Epithelial cell of proximal tubule (primary cell): ENCODE measurements around the gene DTX2. TPM values are rescaled to one million over a fixed set of nuclear protein-coding genes. Genes with fewer than 3 reads are reported as not detected.
"Not testable (repeated sequence)": the region's sequence is repeated elsewhere in the genome, so short reads cannot be mapped to it uniquely, and the experiment has no call there.

Source experiments
- DNase-seq: peaks from one replicate; pipeline ENCODE4 v3.0.0-alpha.2; 2011; ENCODE audit warnings: low read depth
- H3K4me3 ChIP-seq: 2 replicates; pipeline ENCODE4 v1.5.1; 2011; ENCODE audit warnings: low read depth, mild to moderate bottlenecking, low read length
- total RNA-seq: library from RNA; depleted of rRNA; stranded (reverse); fragments of >200 nt; gene quantifications from 2 replicates; pipeline ENCODE4 v1.2.3, GENCODE V29; 2015

DTX2 gene
- total RNA-seq, 1 donor from 2014 or later, result 11.5 TPM

DNA sequence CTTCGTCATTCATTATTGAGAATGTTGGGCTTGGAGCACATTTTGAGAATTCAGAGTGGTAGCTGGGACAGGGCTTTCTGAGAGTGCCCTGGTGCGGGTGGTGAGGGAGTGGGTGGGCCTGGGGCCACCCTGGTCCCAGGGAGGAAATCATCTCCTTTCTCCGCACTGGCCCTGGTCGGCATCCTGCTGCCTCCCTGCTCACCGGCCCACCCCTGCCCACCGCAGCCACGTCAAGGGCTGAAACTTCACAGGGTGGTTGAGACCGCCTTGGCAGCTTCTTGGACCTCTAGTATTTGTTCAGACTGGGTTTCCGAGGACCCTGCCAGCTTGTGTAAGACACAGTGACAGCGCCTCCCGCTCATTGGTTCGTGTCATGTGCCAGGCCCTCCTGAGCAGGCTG, 22.9 kb downstream of the DTX2 start:
- not testable (repeated sequence) for H3K4me3 ChIP-seq, DNase-seq

DNA sequence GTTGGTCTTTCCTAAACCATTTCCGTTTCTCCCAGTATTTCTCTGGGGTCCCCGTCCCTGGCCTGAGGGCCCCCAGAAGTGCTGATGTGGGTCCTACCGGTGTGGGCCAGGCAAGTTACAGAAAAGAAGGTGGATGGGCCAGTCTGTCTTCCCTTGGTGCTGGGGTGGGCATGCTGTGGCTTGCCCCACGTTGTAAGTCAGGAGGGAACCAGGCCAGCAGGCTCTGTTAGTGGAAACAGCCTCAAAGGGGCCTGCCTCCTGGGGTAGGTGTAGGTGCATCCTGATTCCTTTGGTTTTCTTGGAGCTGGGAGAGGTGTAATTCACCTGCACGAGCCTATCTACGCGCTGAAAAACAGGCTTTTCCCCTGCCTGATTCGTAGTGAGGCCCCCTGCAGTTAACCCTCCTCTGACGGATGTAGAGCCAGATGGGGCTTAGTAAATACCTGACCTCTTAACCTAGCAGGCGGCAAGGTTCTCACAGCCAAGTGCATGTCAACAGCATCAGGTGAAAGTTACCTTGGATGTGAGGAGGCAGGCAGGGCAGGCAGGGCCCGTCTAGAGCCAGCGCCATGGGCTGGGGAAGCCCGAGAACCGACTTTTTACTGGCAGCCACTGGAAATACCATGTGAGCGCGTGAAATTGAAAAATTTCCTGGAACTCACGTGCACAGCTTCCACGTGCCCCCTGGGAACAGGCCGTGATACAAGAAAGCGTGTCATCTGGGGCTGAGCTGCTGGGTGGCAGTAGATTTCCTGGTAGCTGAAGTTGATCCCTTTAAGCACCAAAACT, 24.5 kb downstream of the DTX2 start:
- DNase-seq, H3K4me3 ChIP-seq: not testable (repeated sequence)

DNA sequence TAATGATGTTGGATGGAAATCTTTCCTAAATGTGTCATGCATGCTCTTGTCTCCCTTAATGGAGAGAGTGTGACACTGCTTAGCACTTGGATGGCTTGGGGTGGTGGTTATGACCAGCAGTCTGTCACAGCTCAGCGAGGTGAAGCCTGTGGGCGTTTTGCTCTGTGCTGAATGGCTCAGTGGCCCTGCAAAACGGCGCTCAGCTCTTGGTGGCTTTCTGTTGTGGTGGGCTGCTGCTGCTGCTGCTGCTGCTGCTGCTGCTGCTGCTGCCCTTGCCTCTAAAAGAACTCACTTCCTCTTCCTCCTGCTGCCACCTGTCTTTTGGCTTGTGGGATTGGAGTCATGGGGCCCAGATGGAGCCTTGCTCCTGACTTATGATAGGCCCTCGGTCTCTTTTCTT, 25.1 kb downstream of the DTX2 start:
- not testable (repeated sequence) for DNase-seq, H3K4me3 ChIP-seq

DNA sequence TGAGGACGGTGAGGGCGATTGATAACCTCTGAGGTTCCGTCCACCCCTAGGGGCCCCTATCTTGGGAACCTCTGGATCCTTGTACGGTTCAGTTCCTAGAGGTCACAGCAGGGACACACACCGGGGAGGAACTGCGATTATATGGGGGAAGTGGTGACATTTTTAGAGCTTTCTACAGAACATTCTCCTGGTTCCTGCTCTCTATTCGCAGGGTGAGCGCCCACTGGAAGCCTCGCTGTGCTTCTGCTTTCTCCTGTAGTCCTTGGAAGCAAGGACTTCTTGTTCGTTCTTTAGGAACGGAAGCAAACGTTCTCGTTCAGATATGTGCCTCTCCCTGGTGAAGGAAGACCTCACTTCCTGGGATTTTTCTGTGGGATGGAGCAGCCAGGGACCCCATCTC, 26.5 kb downstream of the DTX2 start:
- DNase-seq, H3K4me3 ChIP-seq: not testable (repeated sequence)

DNA sequence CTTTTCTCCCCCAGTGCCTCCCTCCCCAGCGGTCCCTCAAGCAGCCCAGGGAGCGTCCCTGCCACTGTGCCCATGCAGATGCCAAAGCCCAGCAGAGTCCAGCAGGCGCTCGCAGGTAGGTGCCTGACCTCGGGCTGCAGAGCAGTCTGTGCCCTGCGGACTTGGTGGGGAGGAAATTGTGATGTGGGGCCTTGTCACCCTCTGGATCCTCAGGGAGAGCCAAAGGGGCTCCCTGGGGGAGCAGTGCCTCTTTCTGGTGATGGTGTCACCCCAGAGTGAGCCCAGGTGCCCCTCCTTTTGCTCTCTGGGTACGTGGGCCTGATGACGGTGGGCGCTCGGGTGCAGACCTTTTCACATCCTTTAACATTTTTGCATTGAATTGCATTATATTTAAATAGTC, 30.6 kb downstream of the DTX2 start:
- not testable (repeated sequence) for DNase-seq, H3K4me3 ChIP-seq

DNA sequence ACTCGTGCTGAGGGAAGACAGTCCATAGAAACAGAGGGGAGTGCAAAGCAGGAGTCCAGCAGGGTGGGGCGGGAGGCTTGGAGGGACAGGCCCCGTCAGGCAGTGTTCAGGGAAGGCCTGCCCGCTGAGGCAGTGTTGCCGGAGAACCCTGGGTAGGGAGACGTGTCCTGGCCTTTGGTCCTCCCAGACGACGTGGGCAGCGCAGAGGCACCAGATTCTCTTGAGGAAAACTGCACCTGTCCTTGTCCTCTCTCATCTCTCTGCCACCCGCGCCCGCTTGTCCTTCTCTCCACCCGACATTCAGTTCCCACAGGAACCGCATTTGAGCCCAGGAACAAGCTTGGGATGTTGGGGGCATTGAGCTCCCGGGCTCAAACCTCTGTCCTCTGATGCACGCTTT, 34.2 kb downstream of the DTX2 start:
- DNase-seq, H3K4me3 ChIP-seq: not testable (repeated sequence)

DNA sequence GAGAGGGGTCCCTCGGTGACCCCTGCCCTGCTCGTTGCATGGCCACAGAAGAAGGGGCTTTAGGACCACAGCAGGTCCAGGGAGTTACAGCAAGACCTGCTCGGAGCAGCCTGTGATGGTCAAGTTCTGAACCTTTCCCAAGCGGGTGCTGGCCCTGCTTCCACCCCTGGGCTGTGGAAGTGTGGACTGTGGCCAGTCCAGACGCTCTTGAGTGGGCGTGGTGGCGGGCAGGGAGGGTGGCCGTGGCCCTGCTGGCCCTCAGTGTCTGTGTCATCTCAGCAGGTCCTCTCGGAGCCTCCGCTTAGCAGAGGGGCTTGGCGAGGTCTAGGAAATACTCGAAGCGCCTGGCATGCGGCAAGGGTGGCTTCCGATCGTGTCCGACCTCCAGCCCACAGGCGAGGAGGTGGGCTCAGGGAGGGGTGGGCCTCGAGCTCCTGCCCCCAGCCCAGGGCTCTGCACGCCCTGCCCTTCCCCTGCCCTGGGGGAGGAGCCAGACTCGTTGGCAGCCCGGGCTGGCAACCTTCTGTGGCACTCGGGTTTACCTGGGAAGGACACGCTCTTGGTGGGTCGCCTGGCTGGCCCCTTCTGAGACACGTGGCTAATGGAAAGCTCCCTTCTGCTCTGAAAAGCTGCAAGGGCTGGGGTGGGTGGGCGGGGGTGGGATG, 36.5 kb downstream of the DTX2 start:
- DNase-seq, H3K4me3 ChIP-seq: not testable (repeated sequence)

DNA sequence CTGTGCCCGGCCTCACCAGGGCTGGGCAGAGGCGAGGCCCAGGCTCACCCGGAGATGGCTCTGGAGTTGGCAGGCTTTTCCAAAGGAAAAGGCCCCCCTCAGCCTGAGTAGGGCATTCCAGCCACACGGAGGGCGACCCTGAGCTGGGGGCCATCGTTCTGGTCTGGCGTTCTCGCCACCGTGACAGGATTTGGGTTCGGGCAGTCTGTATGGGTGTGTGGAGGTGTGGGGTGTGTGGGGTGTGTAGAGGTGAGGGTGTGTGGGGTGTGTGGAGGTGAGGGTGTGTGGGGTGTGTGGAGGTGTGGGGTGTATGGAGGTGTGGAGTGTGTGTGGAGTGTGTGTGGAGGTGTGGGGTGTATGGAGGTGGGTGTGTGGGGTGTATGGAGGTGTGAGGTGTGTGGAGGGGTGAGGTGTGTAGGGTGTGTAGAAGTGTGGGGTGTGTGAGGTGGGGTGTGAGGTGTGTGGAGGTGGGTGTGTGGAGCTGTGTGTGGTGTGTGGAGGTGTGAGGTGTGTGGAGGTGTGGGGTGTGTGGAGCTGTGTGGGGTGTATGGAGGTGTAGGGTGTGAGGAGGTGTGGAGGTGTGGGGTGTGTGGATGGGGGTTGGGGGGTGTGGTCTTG, 37.2 kb downstream of the DTX2 start:
- H3K4me3 ChIP-seq, DNase-seq: not testable (repeated sequence)

DNA sequence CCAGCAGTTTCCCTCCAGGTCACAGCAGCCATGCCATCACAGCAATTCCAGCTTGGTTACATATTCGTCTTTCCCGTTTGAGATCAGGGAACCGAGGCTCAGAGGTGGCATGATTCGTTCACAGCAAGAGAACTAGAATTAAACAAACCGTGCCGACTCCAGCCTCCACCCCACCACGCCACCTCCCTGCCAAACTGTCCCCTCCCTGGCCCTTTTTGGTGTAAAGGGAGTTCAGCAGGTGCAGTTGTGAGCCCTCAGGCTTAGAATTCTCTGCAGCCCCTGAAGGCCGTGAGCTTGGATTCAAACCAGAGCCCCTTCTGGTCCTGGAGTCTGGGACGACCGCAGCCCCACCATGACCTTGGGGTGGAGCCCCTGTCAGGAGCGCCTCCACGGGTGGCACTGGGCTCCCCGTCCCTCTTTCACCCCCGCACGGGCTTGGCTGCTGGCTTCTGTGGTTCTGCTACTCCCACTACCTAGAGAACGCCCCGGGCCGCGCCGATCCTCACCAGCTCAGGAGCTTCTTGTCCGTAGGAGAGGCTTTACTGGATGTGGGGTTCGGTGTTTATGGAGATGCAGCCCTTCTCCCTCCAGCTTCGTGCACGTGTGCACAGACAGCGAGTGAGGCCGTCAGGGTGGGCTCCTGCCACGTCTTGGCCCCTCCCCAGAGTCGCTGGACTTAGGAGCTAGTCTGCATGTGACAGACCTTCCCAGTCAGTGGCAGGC, 37.9 kb downstream of the DTX2 start:
- H3K4me3 ChIP-seq, DNase-seq: not testable (repeated sequence)

DNA sequence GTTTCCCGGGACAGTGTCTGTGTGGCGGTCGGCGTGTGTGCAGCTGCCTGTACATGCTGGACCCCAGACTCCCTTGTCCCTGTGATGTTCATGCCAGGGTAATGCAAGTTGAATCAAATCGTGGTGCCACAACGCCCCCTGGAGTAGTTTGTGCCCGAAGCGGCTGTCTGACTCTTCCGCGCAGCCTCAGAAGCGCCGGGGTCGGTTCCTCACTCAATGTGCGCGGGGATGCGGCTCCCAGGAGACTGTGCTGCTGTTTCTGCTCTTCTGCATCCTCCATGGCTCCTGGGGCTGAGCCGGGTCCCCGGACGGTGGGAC, 38.4 kb downstream of the DTX2 start:
- not testable (repeated sequence) for H3K4me3 ChIP-seq, DNase-seq

DNA sequence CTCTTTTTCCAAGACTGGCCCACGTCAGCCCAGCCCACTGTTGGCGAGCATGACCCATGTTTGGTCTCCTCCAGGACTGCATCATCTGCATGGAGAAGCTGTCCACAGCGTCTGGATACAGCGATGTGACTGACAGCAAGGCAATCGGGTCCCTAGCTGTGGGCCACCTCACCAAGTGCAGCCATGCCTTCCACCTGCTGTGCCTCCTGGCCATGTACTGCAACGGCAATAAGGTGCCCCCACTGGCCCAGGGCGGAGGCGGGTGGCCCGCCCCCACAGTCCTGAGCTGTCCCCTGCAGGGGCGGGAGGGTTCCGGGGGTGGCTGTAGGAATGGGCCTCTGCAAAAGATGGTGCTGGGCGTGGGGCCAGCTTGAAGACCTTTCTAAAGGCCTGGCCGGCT, 40.7 kb downstream of the DTX2 start:
- not testable (repeated sequence) for H3K4me3 ChIP-seq, DNase-seq

DNA sequence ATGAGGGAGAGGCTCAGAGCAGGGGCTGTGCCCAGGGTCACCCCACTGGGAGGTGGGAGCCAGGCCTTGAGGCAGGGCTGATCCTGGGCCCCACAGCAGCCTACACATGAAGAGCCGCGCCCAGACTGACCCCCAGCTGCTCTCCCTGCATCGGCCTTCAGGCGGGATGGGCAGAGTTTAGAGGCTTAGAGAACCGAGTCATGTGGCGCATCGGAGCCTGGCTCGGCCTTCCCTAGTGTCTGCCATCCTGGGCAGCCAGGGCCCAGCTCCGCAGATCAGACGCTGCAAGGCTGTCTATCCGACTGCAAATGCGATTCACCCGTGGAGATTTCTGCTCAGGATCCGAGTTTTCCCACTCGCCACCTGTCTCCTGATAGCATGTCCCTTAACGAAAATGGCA, 41.3 kb downstream of the DTX2 start:
- H3K4me3 ChIP-seq, DNase-seq: not testable (repeated sequence)

DNA sequence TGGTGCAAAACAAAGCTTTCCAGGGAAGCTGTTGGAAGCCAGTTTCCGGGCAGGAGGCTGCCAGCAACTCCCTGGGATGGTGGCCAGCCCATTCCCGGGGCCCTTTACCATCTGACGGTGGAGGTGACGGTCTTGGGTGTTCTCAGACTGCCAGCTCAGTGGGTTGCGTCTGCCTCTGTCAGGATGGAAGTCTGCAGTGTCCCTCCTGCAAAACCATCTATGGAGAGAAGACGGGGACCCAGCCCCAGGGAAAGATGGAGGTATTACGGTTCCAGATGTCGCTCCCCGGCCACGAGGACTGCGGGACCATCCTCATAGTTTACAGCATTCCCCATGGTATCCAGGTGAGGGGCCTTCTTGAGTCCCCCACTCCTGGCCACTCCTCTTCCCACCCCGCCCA, 41.7 kb downstream of the DTX2 start:
- not testable (repeated sequence) for DNase-seq, H3K4me3 ChIP-seq

DNA sequence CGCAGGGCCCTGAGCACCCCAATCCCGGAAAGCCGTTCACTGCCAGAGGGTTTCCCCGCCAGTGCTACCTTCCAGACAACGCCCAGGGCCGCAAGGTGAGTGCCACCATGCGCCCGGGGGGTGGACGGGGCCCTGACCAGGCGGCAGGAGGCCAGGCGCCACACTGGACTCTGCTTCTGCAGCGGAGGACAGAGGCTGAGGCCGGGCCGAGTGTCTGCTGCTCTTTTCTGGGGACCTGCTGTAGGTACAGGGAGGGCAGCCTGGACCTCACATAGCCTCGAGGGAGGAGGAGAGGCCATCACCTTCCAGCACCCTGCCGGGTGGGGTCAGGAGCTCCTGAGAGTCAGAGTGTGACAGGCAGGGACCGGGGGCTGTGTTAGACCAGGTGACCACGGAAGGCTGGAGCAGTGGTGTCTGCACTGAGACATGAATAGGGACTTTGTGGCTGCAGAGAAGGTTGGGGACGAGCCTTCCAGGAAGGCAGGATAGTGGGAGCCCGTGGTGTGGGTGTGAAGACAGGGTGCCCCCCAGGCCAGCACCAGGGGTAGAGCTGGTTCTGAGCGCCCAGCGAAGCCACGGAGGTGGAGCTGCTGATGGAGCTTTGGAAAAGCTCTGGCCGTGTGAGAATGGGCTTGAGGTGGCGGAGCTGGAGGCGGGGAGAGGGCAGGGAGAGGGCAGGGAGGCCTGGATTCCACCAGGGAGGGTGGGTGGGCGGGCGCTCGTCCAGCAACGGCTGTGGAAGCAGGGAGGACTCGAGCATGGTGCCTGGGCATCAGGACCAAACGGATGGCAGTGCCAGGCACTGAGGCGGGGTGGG, 43.0 kb downstream of the DTX2 start:
- DNase-seq, H3K4me3 ChIP-seq: not testable (repeated sequence)
